Pons (tissue), 1 donor: ENCODE measurements around the gene PKLR.
"Not testable (repeated sequence)": the region's sequence is repeated elsewhere in the genome, so short reads cannot be mapped to it uniquely, and the experiment has no call there.

Experiments used
- DNase-seq: peaks from one replicate; pipeline ENCODE4 v3.0.0-alpha.2; 2016; ENCODE audit warnings: low spot score

PKLR gene

DNA sequence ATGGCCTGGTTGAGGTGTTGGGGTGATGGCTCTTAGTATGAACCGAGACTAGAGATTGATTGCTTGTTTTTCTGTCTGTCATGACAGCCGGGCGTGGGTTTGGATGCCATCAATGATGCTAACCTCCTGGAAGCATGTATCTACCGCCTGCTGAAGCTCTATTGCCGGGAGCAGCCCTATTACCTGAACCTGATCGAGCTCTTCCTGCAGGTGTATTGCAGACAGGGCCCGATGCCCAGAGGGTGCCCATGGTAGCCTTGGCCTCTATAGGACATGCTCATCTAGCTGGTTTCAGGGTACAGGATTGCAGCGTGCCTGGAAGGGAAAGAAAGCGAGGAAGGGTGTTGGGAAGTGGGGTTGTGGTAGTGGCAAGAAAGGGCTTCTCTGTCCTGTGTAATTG lies 16.8 kb upstream of the PKLR start:
- DNase-seq: no peak

DNA sequence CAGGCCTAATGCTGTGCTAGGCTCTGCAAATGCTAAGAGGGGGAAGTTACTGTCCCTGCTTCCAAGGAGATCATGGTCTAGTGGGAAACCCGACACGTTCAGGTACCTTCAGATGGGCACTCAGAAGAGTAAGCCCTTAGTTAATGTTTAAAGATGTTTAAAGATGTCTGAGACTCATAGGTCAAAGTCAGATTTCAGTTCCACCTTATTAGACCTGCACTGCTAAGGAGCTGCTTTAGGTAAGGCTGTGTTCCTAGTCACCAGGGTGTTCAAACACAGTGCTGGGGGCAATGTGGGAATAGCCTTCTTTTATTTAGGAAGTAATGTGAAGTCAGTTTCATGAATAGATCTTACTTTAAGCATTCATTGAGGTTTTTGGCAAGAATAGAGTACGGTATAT lies 15.7 kb upstream of the PKLR start:
- no peak for DNase-seq

DNA sequence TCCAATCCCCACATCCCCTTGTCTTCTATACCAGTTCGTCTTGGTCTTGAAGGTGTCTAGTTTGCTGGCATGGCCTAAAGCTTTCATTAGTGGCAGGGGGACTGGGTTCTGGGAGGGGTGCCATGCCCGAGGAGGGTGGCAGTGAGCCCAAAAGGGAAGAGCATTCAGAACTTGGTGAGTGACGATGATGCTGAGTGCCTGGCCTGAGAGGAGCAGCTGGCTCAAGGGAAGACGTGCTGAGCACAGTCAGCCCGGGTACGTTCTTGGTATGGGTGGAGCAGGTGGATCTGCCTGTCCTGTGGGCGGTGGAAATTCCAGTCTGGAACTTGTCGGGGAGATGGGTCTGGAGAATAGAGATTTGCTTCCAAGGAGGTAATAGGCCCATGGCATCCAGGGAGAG lies 12.0 kb upstream of the PKLR start:
- no peak for DNase-seq

DNA sequence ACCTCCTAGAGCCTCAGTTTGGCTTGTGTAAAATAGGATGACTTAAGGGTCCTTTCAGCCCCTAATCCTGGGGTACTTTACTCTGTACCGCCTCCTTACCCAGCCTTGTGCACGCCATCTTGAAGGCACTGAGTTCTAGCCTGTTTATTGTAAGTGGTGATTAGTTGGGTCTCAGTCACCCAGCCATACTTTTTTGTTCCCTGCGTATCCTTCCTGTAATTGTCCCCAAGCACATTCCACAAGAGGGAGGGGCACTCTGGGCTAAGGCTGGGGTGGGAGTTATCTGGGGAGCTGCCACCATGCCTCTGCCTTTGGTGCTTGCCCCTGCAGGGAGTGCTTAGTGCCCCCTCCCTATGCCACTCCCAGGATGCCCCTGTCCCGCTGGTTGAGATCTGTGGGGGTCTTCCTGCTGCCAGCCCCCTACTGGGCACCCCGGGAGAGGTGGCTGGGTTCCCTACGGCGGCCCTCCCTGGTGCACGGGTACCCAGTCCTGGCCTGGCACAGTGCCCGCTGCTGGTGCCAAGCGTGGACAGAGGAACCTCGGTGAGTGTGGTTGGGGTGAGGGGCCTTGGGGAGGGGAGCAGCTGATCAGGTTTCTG lies 8.3 kb upstream of the PKLR start:
- DNase-seq: no peak

DNA sequence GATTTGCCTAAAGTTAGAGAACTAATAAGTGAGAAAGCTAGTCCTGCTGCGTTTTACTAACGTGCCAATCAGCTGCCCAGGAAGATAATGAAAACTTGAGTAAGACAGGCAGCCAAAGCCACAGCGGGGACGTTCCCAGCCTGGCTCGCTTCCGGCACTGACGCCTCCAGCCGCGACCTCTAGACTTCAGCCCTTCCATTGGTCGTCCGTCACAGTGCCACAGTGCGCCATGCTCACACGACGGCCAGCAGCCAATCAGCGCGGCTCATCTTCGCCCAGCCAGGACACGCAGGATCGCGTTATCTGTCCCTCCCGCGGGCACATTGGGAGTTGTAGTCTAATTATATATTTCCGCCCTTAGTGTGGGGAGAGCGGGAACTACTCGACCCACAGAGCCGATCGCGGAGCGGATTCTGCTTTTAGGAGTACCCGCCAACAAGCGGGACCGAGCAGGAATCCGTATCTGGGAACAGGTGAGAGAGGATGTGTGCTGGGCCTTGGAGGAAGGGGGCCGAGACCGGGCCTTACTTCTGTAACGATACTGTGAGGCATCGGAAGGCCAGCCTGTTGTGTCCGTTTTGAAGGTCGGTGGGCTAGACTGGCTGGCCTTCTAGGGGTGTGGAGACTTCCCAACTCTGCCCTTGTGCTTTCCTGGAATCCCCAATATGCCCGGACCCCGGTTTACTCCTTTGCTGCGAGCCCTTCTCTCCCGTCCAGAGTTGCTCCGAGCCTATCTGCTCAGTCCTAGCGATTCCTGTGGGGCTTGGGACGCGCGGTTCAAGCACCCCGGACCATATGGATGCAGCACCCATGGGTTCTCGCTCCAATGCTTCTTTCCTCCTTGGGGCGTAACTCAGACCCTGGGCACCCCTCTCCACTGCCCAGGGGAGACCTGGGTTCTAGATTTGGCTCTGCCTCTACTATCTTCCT lies 7.5 kb upstream of the PKLR start, which contains the start of gene FDPS:
TSS of gene FDPS (plus strand) at position 374 of the 930 bp plus-strand sequence. CDS start 924 bp downstream, outside the sequence.
- DNase-seq: peak; percentile 99

DNA sequence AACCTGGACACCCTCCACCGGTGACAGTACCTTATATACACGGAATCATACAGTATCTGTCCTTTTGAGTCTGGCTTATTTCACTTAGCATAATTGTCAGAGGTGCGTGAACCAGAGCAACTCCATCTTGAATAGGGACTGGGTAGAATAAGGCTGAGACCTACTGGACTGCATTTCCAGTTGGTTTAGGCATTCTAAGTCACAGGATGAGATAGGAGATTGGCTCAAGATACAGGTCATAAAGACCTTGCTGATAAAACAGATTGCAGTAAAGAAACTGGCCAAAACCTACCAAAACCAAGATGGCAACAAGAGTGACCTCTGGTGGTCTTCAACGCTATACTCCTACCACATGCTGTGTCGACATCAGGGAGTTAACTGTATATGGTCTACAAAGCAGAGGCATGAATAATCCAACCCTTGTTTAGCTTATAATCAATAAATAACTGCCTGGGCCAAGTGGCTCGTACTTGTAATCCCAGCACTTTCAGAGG lies 6.1 kb upstream of the PKLR start:
- DNase-seq: peak; percentile 55

DNA sequence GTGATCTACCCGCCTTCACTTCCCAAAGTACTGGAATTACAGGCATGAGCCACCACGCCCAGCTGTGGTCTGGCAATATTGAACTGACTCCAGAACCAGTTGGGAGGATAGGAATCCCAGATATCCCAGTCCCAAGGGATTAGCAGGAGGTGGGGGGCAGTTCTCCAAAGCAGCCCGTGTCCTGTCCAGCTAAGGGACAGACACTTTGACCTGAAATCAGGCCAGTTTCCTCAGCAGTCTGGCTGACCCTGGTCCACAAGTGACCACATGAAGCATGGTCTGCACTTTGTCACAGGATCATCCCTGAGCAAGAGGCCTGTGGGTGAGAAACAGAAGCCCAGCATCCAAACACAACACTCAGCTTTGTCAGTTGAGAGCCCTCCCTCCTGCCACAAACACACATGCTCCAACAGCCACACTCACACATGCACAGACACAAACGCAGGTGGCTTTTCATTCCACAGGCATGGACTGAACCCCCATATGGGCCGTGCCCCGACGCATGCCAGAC lies 4.7 kb upstream of the PKLR start:
- DNase-seq: no peak

DNA sequence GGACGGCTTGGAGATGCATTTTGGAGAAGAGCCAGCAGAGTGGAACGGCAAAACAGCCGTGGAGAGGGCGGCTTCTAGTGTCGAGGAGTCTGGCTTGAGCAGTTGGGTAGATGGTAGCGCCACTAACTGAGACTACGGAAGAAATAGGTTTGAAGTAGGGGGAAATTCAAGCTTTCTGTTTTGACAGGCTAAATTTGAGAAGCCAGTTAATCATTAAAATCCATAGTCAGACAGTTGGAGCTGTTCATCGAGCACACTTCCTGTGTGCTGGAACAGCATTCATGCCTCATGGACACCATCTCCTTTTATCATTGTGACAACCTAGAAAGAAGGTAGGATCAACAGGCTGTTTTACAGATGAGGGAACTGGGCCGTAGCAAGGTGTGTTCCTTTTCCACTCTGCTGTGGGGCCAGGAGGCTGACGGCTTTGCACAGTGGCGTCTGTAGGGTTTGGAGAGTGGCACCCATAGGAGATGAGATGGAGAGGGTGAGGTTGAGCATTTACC lies 3.4 kb upstream of the PKLR start:
- no peak for DNase-seq

DNA sequence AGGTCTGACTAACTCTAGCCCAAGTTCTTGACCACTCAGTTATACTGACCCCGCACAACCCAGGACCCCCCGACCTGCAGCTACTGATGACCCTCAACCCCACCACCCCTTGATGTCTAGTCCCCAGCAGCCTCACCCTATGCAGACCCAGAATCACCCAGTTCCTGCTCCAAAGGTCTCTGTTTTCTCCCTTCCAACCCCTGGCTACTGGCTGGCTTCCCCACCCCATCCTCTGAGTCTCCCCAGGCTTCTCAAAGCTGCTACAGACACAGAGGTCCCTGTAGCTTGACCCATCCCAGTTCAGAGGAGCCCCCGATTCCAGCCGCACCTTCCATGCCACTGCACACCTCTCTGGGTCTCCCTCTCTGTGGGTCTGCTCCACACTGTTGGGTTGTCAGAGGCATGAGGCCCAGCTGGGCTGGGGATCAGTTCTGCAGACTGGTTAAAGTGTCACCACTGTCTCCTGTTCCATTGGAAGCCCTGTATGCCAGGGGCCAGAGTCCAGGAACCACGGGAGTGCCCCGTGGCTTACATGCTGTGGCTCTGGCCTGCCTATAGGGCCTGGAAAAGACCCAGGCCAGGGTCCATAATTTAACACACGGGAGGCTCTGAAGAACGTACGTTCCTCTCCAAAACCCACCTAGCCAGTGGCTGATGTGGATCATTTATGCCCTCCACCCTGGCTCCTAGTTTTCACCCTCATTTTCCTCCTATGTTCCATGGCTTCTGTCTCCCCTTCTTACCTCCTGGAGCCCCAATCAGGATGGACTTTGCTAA lies 497 bp downstream of the PKLR start:
- DNase-seq: no peak

DNA sequence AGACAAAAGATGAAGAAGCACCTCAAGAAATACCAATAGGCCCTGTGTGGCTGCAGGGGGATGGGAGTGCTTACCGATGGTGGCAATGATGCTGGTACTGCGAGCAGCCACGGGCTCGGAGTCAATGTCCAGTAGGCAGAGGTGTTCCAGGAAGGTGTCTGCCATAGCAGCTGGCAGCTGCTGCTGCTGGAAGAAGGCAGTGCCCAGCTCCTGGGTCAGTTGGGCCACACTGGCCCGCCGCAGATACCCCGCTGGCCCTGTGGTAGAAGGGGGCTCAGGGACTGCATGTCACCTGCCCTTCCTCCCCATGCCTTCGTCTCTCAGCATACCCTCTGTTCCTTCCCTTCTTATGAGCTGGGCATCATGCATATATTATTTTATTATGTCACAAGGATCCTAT lies 1.2 kb downstream of the PKLR start:
- DNase-seq: no peak

DNA sequence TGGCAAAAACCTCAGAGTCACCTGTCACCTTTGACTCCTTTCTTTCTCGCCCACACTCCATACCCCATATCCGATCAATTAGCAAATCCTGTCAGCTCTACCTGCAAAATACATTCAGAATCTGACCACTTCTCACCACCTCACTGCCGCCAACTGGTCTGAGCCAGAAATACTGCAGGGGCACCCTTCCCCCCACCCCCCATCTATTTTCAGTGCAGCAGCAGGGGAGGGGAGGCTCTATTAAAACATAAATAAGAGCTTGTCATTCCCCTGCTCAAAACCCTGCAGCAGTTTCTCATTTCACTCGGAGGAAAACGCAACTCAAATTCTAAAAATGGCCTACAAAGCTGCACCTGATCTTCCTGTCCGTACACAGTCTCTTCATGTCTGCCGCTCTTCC lies 3.9 kb downstream of the PKLR start:
- DNase-seq: no peak

DNA sequence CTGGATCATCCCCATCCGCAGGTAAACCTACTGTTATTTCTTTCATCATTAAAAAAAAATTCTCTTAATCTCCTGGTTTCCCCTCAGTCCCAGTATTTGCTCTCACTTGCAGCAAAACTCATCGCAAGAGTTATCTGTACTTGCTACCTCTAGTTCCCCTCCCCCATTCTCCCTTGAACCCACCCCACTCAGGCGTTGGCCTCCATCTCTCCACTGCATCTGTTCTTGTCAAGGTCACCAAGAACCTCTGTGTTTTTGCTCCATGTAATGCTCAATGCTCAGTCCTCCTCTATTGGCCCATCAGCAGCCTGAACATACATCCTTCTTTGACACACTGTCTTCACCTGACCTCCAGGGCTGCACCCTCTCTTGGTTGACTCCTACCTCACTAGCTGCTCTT lies 4.6 kb downstream of the PKLR start:
- DNase-seq: no peak

DNA sequence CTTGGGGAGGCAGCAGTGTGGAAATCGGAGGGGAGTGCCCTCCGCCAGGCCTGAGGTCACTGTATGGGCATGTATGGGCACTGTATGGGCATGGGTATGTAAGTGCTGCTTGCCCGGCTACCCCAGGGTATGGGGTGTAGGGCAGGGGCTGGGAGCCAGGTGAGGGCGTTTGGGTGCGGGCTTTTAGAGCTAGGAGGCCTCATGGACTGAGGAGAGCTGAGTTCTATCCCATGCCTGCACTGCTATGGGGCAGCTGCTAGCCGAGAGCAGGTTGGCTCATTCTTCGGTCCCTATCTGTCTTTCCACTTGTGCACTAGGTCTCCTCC lies 5.3 kb downstream of the PKLR start:
- DNase-seq: no peak

DNA sequence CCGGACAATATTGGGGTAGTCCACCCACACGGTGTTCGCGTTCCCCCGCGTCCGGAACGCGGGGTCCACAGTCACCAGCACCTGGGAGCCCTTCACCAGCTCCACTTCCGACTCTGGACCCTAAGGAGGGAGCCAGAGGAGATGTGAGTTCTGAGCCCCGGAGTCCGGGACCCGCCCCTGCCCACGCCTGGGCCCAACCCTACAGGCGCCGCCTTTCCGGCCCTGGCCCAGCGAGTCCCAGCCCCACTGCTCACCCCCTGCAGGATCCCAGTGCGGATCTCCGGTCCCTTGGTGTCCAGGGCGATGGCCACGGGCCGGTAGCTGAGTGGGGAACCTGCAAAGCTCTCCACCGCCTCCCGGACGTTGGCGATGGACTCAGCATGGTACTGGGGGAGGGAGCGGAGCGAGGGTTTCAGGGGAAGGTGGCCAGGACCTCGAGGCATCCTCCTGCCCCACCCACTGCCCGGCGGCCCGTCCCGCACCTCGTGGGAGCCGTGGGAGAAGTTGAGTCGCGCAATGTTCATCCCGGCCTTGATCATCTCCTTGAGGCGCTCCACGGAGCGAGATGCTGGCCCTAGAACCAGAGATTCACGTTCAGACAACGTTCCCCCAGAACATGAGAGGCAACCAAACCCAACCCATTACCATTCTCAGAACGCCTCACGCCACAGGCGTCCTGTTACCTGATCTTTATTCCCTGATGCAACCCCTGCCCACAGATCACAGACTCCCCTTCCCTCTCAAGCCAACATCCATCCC lies 5.9 kb downstream of the PKLR start:
- no peak for DNase-seq

DNA sequence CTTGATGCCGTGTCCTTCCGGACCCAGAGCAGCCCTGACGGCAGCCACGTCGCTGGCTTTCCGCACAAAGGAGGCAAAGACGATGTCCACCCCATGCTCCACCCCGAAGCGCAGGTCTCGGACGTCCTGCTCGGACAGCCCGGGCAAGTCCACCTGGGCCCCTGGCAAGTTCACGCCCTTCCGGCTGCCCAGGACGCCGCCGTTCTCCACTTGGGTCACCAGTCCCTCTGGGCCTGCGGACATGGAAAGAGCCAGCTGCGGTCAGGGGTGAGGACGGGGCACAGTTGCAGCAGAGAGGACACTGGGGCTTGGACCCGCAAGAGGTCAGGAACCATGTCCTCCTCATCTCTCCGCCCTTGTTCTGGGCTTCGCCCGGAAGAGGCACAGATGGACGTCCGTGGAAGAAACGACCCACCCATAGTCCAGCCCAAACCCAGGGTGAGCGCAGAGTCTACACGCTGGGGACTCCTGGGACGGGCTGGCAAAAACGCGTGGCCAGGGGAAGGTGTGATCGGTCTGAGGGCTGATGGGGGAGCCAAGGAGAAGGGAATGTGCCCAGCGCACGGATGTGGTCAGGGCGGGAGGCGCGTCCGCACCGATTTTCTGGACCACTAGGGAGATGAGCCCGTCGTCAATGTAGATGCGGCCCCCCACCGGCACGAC lies 6.6 kb downstream of the PKLR start:
- no peak for DNase-seq

DNA sequence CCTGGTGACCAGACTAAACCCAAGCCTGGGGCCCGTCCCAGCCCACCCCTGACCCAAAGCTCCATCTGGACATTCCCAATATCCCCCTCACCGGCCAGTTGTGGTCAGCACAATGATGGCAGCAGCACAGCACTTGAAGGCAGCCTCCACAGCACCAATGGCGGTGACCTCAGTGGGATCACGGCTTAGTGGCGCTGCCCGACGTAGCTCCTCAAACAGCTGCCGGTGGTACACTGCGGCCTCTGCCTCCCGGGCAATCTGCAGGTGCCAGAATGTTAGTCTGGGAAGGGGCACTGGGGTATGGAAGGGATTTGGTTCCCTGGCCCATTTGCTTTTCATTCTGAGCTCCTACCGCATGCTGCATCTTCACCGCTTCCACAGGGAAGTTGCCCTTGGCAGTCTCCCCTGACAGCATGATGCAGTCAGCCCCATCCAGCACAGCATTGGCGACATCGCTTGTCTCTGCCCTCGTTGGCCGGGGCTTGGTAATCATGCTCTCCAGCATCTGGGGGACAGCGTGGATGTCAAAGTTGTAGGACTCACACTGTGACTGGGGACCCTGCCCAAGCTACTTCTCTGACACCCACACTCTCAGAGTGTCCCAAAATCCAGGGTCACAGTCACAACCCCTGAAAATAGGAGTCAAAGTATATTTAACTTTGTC lies 8.0 kb downstream of the PKLR start:
- DNase-seq: no peak

DNA sequence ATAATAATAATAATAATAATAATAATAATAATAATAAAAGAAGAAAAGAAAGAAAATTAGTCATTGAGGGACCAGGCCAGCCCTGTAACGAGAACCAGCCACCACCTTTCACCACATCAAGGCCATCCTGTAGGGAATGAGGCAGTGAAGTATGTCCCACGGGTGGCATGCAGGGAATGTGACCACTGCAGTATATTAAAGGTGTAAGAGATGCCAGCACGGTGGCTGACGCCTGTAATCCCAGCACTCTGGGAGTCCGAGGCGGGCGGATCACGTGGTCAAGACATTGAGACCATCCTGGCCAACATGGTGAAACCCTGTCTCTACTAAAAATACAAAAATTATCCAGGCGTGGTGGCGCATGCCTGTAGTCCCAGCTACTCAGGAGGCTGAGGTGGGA lies 10.2 kb downstream of the PKLR start:
- not testable (repeated sequence) for DNase-seq

DNA sequence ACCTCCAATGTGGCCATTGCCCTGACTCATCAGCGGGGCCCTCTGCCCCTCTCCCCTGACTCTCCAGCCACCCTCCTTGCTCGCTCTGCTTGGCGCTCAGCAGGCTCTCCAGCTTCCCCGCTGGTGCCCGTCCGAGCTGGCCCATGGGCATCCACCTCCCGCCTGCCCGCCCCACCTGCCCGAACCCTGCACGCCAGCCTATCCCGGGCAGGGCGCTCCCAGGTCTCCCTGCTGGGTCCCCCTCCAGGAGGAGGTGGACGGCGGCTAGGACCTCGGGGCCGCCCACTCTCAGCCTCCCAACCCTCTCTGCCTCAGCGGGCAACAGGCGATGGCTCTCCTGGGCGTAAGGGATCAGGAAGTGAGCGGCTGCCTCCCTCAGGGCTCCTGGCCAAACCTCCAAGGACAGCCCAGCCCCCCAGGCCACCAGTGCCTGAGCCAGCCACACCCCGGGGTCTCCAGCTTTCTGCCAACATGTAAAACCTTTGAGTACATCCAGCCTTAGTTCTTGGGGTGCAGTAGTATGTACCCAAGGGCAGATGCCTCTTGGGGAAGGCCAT lies 13.2 kb downstream of the PKLR start:
- no peak for DNase-seq

DNA sequence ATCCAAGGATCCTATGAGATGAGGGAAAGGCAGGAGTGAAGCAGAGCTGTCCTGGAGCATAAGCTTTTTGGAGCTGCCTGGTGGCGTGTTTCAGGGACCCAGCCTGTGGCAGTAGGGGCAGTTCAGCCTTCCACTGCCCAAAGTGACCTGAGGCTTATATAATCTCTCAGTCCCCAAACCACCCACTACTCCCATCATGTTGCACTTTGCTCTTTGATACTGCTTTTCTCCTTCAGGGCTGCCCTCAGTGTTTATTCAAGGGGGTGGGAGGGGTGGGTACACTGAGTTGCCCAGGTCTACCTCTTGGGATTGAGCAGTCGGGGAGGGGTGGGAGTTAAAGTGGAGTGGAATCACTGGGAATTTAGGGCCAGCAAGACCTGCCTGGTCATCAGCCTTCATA lies 14.7 kb downstream of the PKLR start:
- DNase-seq: no peak

DNA sequence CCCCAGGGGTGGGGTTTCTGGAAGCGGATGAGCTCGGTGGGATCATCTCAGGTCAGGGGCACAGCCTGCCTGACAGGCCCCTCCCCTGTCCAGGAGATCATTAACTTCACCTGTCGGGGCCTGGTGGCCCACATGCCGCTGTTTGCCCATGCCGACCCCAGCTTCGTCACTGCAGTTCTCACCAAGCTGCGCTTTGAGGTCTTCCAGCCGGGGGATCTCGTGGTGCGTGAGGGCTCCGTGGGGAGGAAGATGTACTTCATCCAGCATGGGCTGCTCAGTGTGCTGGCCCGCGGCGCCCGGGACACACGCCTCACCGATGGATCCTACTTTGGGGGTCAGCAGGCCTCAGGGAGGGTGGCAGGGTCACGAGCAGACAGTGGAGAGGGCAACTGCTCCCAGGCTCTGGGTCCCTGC lies 15.6 kb downstream of the PKLR start:
- no peak for DNase-seq
